GM21576 (cell line): Measurements from ENCODE around the gene METTL3.

Experiments
- ATAC-seq: cut with Tn5 transposase; IDR thresholded peaks from one replicate; pipeline ENCODE4 v1.9.1; 2021; ENCODE audit warnings: mild to moderate bottlenecking, moderate library complexity; ENCODE audit not compliant: unreplicated experiment

Gene METTL3

DNA sequence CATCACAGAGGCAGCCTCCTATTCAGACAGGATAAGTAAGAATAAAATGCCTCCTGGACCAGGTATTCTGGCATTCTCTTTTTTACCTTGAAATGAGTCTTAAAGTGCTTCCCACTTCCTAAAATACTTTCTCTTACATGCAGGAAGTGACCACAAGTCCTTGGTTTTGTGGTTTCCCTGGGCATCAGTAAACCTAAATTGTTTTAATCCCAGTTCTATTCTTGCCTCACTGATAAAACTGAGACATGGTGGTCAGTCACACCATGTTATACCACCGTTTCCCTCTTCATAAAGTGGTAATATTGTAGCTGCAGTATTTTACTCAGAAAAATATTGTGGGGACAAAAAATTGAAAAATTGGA lies 16.2 kb upstream of the METTL3 start:
- ATAC-seq: no peak

DNA sequence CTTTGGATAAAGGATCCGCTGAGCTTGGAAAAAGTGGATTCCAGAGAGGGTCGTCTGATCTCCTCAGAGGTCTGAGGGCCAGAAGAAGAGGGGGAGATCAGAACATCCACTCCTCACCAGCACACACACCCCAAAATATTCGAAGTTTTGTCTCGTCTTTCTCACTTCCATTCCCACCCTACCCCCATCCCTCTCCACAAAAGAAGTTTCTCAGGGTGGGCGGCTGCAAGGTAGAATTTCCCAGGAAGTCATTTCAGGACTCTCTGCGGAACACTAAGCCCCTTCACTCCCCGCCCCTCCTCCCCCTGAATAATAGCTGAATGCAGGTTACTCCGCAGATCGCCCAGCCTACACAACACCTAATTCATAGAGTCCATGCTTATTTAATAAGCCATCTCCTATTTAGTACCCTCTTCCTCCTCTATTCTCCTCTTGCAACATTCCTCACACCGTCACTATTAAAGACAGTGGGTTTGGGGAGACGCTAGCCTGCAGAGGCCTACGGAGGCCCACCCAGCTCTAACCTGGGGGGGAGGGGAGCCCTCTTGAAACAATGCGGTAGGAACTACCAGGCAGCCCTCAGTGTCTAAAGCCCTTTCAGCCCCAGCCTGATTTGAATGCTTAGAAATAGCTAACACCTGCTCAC lies 15.7 kb upstream of the METTL3 start:
- no peak for ATAC-seq

- ATAC-seq: no peak
Observed at GRCh38 chr14:21525962-21526671, 15.0 kb upstream of the METTL3 start, which contains the start of gene SALL2. Gene SALL2 (minus strand): TSS chr14:21526346. CDS start chr14:21526127, 219 bp downstream.

GRCh38 chr14:21525571-21525961 lies 14.4 kb upstream of the METTL3 start:
- ATAC-seq: no peak

DNA sequence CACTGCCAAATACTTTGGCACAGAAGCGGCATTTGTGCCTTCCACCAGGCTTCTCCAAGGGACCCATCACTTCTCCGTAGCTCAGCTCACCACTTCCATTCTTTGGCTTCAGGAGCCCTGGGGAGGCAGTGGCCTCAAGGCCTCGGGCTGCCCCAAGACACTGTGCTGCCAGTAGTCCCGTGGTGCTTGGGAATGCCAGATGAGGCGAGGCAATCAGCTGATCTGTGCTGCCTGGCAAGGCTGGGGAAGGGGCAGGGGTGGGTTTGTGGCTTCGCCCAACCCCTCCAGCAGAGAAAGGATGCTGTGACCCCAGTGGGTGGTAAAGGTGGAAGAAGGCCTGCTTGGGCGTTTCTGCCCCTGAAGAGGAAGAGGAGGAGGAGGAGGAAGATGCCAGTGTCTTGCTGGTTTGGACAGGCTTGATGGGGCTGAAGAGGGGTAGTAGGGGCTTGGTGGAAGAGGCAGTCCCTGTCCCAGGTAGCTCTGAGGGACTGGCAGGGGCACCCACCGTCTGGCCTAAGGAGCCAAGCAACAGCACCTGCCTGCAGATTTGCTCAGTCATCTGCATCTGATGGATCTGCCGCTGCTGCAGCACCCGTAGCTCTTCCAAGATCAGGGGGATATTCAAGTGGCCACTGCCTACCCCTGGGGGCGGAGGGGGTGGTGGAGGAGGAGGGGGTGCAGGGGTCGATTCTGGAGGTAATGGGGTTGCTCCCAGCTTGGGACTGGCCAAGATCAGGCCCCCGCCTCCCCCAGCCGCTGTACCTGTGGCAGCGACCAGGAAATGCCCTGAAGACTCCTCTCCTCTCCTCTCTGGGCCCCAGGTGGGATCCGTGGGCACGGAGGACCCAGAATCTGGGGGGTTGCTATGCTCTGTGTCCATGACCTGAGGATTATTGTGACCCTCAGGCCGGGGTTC lies 13.7 kb upstream of the METTL3 start:
- ATAC-seq: no peak

GRCh38 chr14:21523203-21523602 lies 12.1 kb upstream of the METTL3 start:
- no peak for ATAC-seq

DNA sequence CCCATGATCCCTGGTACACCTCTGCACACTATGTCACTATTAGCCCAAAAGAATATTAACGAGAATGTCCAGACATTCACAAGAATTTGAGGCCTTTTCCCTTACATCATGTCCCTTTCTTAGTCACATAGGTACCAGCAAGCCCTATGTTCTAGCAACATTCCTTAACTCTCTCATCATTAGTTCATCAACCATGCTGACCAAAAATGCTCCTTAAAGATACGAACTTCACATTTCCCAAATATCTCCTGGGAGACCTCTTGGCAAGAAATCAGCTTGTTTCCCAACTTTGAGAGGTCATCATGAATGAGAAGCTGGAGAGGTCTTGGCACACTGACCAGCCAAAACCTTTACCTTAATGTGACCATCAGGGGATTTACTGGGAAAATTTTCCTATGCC lies 10.4 kb upstream of the METTL3 start:
- ATAC-seq: no peak

- ATAC-seq: no peak
Observed at GRCh38 chr14:21520767-21521166, 9.6 kb upstream of the METTL3 start.

DNA sequence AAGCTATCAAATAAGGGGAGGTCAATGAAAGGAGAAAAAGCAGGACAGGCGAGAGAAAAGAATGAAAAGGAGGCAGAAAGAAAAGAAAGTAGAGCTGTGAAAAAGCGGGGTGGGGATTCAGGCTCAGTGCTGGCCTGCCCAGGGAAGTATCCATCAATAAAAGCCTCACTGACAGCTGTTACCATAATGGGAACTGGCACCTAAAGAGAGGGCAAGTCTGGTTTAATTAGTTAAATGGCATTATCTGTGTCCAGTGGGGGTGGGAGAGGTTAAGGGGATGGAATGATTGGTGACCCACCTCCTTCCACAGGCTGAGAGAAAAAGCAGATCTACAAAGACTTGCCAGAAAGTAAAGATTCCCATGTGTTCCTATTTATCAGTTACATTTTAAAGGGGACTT lies 7.6 kb upstream of the METTL3 start:
- ATAC-seq: no peak

GRCh38 chr14:21514341-21514740 lies 3.2 kb upstream of the METTL3 start:
- no peak for ATAC-seq

DNA sequence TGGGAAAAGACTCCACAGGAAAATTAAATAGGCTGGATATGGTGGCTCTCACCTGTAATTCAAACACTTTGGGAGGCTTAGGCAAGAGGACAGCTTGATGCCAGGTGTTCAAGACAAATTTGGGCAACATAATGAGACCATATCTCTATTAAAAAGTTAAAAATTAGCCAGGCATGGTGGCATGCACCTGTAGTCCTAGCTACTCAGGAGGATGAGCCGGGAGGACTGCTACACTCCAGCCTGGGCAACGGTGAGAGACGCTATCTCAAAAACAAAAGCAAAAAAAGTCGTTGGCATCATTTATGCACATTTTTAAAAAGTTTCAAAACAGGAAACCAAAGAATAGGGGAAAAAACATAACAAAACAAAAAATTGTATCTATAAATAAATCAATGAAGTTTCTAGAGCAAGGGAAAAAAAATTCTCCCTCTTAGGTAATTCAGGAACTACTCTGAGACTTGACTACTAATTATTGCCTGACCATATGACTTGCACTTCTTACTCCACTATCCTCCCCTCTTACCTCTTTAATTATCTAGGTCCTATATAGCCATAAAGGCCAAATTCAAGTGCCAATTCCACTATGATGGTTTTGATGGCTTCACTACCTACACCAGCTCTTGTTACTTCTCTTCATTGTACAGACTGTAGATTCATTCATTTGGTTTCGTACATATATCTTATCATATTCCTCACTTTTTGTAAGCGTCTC lies 1.6 kb downstream of the METTL3 start:
- no peak for ATAC-seq

DNA sequence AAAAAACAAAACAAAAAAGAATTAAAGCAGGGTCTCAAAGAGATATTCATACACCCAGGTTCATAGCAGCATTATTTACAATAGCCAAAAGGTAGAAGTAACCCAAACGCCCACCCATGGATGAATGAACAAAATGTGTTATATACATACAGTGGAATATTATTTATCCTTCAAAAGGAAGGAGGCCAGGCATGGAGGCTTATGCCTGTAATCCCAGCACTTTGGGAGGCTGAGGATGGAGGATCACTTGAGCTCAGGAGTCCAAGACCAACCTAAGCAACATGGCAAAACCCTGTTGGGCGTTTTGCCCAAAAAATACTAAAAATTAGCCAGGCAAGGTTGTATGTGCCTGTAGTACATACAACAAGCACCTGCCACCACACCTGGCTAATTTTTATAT lies 4.6 kb downstream of the METTL3 start:
- ATAC-seq: no peak

DNA sequence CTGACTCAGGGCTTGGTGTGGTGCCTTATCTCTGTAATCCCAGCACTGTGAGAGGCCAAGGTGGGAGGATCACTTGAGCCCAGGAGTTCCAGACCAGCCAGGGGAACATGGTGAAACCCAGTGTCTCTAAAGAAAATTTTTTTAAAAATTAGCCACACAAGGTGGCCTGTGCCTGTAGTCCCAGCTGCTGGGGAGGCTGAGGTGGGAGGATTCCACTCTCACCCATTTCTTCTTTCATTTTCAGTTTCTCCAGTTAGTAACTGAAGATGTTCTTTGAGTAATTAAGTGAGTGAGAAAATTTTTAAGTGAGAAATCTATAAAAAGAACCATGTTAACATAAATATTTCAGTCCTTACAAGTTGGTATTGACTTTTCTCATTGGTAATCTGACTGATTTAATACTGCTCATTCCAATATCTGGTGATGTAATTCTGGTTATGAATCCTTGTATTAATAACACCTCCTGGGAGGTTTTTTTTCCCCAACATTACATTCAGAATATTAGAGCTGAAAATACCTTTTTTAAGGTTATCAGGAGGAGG lies 6.1 kb downstream of the METTL3 start:
- peak; percentile 80 for ATAC-seq

GRCh38 chr14:21503376-21503775 lies 7.8 kb downstream of the METTL3 start:
- ATAC-seq: no peak

GRCh38 chr14:21501568-21501967 lies 9.6 kb downstream of the METTL3 start:
- no peak for ATAC-seq

- no peak for ATAC-seq
Observed at GRCh38 chr14:21498540-21499526, 12.3 kb downstream of the METTL3 start.

DNA sequence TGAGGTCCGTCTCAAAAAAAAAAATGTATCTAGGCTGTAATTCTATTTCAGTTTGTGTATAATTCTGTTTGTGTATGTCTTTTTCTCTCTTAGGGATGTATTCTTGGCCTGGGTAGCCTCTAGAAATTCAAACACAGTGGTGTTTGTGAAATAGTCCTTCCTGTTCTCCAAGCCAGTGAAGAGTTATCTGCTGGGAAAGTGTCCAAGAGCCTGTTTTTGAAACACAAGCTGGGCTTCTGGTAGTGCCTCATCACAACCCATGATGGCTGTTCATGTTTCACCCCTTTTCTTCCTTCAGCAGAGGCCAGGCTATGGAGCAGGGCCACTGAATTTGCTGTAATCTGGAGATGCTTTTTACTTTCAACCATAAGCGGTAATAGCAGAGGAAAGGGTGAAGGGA lies 14.7 kb downstream of the METTL3 start:
- ATAC-seq: no peak

DNA sequence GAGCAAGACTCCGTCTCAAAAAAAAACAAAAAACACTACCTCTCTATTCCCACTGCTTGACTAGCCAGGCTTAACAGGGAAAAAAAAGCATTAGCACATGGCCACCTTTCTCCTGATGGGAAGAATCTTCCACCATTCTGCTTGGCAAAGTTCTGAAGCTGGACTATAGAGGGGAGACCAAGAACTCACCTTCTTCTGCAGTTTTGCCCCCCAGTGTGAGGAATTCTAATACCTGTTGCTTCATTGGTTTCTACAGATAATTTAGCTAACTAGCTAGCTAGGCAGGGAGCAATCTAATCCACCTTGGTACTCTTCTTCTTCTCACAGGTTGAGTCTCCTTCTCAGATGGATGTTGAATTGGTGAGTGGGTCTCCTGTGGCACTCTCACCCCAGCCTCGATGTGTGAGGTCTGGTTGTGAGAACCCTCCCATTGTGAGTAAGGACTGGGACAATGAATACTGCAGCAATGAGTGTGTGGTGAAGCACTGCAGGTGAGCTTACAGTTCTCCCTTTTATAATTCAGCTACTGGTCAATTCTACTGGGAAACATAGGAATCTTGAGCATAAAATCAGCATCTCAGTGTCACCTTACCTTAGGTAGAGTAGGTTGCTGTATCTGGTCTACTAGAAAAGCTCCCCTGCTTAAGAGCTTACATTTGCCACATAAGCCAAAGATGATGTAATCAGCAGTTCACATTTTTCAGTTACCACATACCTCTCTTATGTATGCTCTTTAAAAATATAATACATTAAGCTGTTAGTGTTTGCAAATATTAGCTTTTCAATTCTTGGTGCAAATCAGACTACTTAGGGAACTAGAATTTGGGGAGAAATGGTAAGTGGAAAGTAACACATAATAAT lies 16.0 kb downstream of the METTL3 start:
- no peak for ATAC-seq

DNA sequence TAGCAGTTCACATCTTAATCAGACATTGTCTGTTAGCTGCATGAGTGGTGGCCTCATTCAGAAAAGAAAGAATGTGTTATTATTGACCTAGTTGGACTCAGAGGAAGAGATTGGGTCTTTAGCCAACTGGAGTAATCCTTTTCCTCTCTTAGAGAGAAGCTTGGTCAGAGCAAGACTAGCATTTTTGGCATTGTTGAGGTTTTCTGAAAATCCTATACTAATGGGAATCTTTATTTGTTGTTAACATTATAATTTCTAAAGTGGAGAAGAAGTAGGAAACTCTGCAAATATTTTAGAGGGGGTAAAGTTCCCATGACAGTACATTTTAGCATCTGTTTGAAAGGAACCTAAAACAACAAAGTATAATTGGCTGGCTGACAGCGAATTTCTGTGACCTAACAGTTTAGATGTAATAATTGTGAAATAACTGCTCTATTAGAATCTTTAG lies 24.5 kb downstream of the METTL3 start:
- no peak for ATAC-seq
